ENCODE measurements around the gene ERBB4.

GRCh38 chr2:211812587-211812986, 726.0 kb downstream of the ERBB4 start:
- no peak for TF ChIP-seq FOXM1 (IDR thresholded peaks at IDR 0.05; ENCODE audit: low read depth)
- TF ChIP-seq CTCF (IDR thresholded peaks at IDR 0.05) = no peak
- TF ChIP-seq RAD21 (IDR thresholded peaks at IDR 0.05; ENCODE audit: low read length) = no peak
- no peak for TF ChIP-seq TEAD4 (IDR thresholded peaks at IDR 0.05; ENCODE audit: borderline replicate concordance, insufficient read depth)
- no peak for TF ChIP-seq FOXJ3 (CRISPR knock-in tag; IDR thresholded peaks at IDR 0.05)
- TF ChIP-seq MXI1 (IDR thresholded peaks at IDR 0.05; ENCODE audit: low read depth, low read length) = no peak
- no peak for TF ChIP-seq ZBTB33 (IDR thresholded peaks at IDR 0.05; ENCODE audit: borderline replicate concordance, low read depth)
- no peak for TF ChIP-seq NRF1 (IDR thresholded peaks at IDR 0.05; ENCODE audit: low read depth, low read length)
- TF ChIP-seq POLR2AphosphoS5 (IDR thresholded peaks at IDR 0.05; ENCODE audit: low read depth, low read length) = no peak
- no peak for TF ChIP-seq EZH2phosphoT487 (IDR thresholded peaks at IDR 0.05; ENCODE audit: borderline replicate concordance, low read depth)

Measured in SK-N-SH (cell line).